HEK293T (cell line): ENCODE data around the gene NR6A1.

Experiments
- ARNT ChIP-seq: fragments of 450-650 bp; IDR thresholded peaks from 2 replicates; pipeline ENCODE4 v1.6.1; 2017; ENCODE audit warnings: mild to moderate bottlenecking
- BHLHE40 ChIP-seq: fragments of 450-650 bp; IDR thresholded peaks from 2 replicates; pipeline ENCODE4 v1.6.1; 2016; ENCODE audit warnings: mild to moderate bottlenecking, moderate library complexity, borderline replicate concordance
- CTBP1 ChIP-seq: fragments of 450-650 bp; IDR thresholded peaks from 2 replicates; pipeline ENCODE4 v1.6.1; 2016; ENCODE audit warnings: borderline replicate concordance
- FOXA1 ChIP-seq: fragments of 450-650 bp; IDR thresholded peaks from 2 replicates; pipeline ENCODE4 v1.6.1; 2016; ENCODE audit warnings: mild to moderate bottlenecking
- FOXK2 ChIP-seq: fragments of 450-650 bp; IDR thresholded peaks from 2 replicates; pipeline ENCODE4 v1.6.1; 2016; ENCODE audit warnings: mild to moderate bottlenecking
- FOXM1 ChIP-seq: fragments of 450-650 bp; IDR thresholded peaks from 2 replicates; pipeline ENCODE4 v1.6.1; 2017; ENCODE audit warnings: mild to moderate bottlenecking, borderline replicate concordance
- HDGF ChIP-seq: fragments of 450-650 bp; IDR thresholded peaks from 2 replicates; pipeline ENCODE4 v1.6.1; 2017; ENCODE audit warnings: antibody characterized with exemption, borderline replicate concordance
- LEF1 ChIP-seq: fragments of 450-650 bp; IDR thresholded peaks from 2 replicates; pipeline ENCODE4 v1.6.1; 2017; ENCODE audit warnings: mild to moderate bottlenecking, borderline replicate concordance
- NFRKB ChIP-seq: fragments of 450-650 bp; IDR thresholded peaks from 2 replicates; pipeline ENCODE4 v1.6.1; 2016; ENCODE audit warnings: mild to moderate bottlenecking, moderate library complexity
- PKNOX1 ChIP-seq: fragments of 450-650 bp; IDR thresholded peaks from 2 replicates; pipeline ENCODE4 v1.6.1; 2016
- SP1 ChIP-seq: fragments of 450-650 bp; IDR thresholded peaks from 2 replicates; pipeline ENCODE4 v1.6.1; 2017
- SUZ12 ChIP-seq: fragments of 450-650 bp; IDR thresholded peaks from 2 replicates; pipeline ENCODE4 v1.6.1; 2016; ENCODE audit warnings: mild to moderate bottlenecking
- TARDBP ChIP-seq: fragments of 450-650 bp; IDR thresholded peaks from 2 replicates; pipeline ENCODE4 v1.6.1; 2016

GRCh38 chr9:124697326-124698200 lies 73.5 kb downstream of the NR6A1 start:
- TF ChIP-seq SUZ12 = no peak
- no peak for TF ChIP-seq SP1
- TF ChIP-seq FOXK2 = no peak
- TF ChIP-seq HDGF = no peak
- no peak for TF ChIP-seq PKNOX1
- TF ChIP-seq ARNT = no peak
- no peak for TF ChIP-seq FOXM1
- no peak for TF ChIP-seq FOXA1
- no peak for TF ChIP-seq TARDBP
- TF ChIP-seq LEF1 = no peak
- TF ChIP-seq BHLHE40 = no peak
- TF ChIP-seq NFRKB = no peak
- TF ChIP-seq CTBP1 = no peak
